DND-41 (cell line): ENCODE measurements around the gene ERG.

Source experiments
- ATAC-seq: fragments of 200-7000 bp; cut with Tn5 transposase; 3 replicates; pipeline ENCODE4 v1.9.1; 2021; ENCODE audit warnings: low read depth; ENCODE audit not compliant: insufficient read depth
- DNase-seq: peaks from one replicate; pipeline ENCODE4 v3.0.0-alpha.2; 2020
- H2AFZ ChIP-seq: 2 replicates; pipeline ENCODE4 v1.6.0; 2012; ENCODE audit warnings: low read depth, low read length
- H3K27ac ChIP-seq: 2 replicates; pipeline ENCODE4 v1.5.1; 2012; ENCODE audit warnings: low read length, inconsistent platforms
- H3K27me3 ChIP-seq: fragments of 200-600 bp; sonication (generic); 2 replicates; pipeline ENCODE4 v1.6.0; 2012; ENCODE audit warnings: low read length, mild to moderate bottlenecking, inconsistent platforms; ENCODE audit not compliant: insufficient read depth, poor library complexity
- H3K36me3 ChIP-seq: 2 replicates; pipeline ENCODE4 v1.5.1; 2012; ENCODE audit warnings: low read length, inconsistent platforms; ENCODE audit not compliant: insufficient read depth
- H3K4me1 ChIP-seq: 2 replicates; pipeline ENCODE4 v1.5.1; 2012; ENCODE audit warnings: mild to moderate bottlenecking, low read length; ENCODE audit not compliant: insufficient read depth
- H3K4me2 ChIP-seq: 2 replicates; pipeline ENCODE4 v1.6.0; 2012; ENCODE audit warnings: mild to moderate bottlenecking, moderate library complexity, low read length, inconsistent platforms; ENCODE audit not compliant: insufficient read depth
- H3K4me3 ChIP-seq, 2 experiments: fragments of 200-600 bp in 1 of 2; shearing (Covaris generic) in 1 of 2; 2 replicates each; pipeline ENCODE4 v1.5.1; 2012 to 2016; ENCODE audit warnings: inconsistent platforms in 2 of 2, low read length in 2 of 2, mild to moderate bottlenecking in 2 of 2, low read depth in 1 of 2, moderate library complexity in 1 of 2
- H3K79me2 ChIP-seq: 2 replicates; pipeline ENCODE4 v1.6.0; 2012; ENCODE audit warnings: low read length, inconsistent platforms; ENCODE audit not compliant: insufficient read depth
- H3K9ac ChIP-seq: 2 replicates; pipeline ENCODE4 v1.6.0; 2012; ENCODE audit warnings: low read depth, mild to moderate bottlenecking, inconsistent platforms, low read length, moderate library complexity
- H3K9me3 ChIP-seq: 2 replicates; pipeline ENCODE4 v1.5.1; 2012; ENCODE audit warnings: low read length, moderate library complexity, mild to moderate bottlenecking, inconsistent platforms; ENCODE audit not compliant: insufficient read depth, severe bottlenecking
- H4K20me1 ChIP-seq: 2 replicates; pipeline ENCODE4 v1.6.0; 2012; ENCODE audit warnings: low read length; ENCODE audit not compliant: insufficient read depth
- EZH2 ChIP-seq: IDR thresholded peaks from 3 replicates; pipeline ENCODE4 v1.6.1; 2012; ENCODE audit warnings: borderline replicate concordance, low read depth, mild to moderate bottlenecking, moderate library complexity, low read length, inconsistent platforms; ENCODE audit not compliant: severe bottlenecking
- TF ChIP-seq, protein P1 (sequence below): IDR thresholded peaks from 2 replicates; pipeline ENCODE4 v1.5.1; 2012; ENCODE audit warnings: borderline replicate concordance, low read length, moderate library complexity, mild to moderate bottlenecking; ENCODE audit not compliant: poor library complexity, severe bottlenecking; ENCODE audit errors: extremely low read depth

The ERG gene

DNA sequence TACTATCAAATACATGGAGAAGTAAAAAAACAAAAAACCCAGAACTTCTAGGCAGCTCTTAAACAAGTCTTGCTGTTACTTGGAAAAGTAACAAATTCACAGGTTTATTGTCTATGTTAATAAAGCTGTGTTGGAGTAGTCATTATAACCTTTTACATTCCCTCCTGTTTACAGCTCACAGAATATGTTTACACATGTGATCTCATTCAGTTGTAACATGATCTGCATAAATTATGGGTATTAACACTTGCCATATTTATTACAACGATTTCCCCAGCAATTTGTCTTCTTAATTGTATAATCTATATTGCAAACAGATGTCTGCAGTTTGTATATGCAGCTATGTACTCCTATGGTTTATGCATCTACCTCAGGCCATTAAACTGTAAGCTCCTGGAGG, 28.6 kb downstream of the ERG start:
- Histone ChIP-seq H3K36me3 (no peaks in the 10 kb centered on the region), H3K4me3 (no peak overlapping the region), H2AFZ (no peak overlapping the region), H3K27ac (no peak overlapping the region), H3K27me3 (peaks cover 21% of the 10 kb centered on the region), H3K79me2 (no peaks in the 10 kb centered on the region), H3K9me3 (no peaks in the 10 kb centered on the region), H3K4me2 (no peak overlapping the region), H4K20me1 (no peaks in the 10 kb centered on the region), H3K9ac (no peak overlapping the region), H3K4me1 (no peaks in the 10 kb centered on the region)
- ATAC-seq = no peak
- DNase-seq = no peak
- TF ChIP-seq EZH2 = no peak
- TF ChIP-seq, protein P1, sequence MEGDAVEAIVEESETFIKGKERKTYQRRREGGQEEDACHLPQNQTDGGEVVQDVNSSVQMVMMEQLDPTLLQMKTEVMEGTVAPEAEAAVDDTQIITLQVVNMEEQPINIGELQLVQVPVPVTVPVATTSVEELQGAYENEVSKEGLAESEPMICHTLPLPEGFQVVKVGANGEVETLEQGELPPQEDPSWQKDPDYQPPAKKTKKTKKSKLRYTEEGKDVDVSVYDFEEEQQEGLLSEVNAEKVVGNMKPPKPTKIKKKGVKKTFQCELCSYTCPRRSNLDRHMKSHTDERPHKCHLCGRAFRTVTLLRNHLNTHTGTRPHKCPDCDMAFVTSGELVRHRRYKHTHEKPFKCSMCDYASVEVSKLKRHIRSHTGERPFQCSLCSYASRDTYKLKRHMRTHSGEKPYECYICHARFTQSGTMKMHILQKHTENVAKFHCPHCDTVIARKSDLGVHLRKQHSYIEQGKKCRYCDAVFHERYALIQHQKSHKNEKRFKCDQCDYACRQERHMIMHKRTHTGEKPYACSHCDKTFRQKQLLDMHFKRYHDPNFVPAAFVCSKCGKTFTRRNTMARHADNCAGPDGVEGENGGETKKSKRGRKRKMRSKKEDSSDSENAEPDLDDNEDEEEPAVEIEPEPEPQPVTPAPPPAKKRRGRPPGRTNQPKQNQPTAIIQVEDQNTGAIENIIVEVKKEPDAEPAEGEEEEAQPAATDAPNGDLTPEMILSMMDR = no peak

DNA sequence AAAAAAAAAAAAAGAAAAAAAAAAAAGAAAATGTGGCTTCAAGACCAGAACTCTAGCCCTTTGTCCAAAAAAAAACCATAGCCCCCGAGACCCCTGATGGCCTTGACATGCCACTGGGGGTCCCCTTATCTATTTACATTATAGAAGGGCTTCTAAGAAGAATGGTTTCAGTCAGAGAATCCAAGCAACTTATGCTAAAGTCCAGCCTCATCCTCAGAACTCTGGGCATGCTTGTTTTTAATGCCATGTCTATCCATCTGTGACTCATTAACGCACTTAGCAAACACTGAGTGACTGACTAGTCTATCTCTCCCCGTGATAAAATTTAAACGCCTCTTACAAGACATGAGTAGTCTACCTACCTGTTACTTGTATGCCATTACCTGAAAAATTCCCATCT, 29.3 kb downstream of the ERG start:
- H3K4me2 ChIP-seq = no peak overlapping the region
- peaks cover 21% of the 10 kb centered on the region for H3K27me3 ChIP-seq
- TF ChIP-seq, protein P1 = no peak
- TF ChIP-seq EZH2 = no peak
- DNase-seq (no peak), ATAC-seq (no peak)
- no peak overlapping the region for H3K4me3 ChIP-seq
- H3K9ac ChIP-seq = no peak overlapping the region
- H4K20me1 ChIP-seq = no peaks in the 10 kb centered on the region
- no peak overlapping the region for H3K27ac ChIP-seq
- H2AFZ ChIP-seq = no peak overlapping the region
- no peaks in the 10 kb centered on the region for H3K36me3 ChIP-seq
- no peaks in the 10 kb centered on the region for H3K4me1 ChIP-seq
- no peaks in the 10 kb centered on the region for H3K9me3 ChIP-seq
- H3K79me2 ChIP-seq = no peaks in the 10 kb centered on the region

DNA sequence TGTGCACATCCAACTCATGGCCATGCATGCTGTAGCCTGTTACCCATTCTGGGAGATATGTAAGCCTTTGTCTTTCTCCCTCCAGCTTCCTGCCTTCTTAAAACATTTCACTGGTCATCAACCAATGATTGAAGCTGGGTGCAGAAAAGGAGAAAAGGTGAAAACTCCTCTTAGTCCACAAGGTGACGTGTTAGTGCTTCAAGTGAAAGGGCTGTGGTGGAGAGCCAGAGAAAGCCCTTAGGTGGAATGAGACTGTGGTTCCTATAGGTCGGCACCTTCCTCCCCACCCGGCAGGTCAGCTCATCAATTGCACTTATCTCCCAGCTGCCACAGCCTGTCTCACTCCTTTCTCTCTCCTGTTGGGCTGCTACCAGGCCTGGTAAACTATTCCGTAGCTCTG, 30.4 kb downstream of the ERG start:
- H3K4me3 ChIP-seq = no peak overlapping the region
- no peak overlapping the region for H3K4me2 ChIP-seq
- no peak overlapping the region for H3K9ac ChIP-seq
- peaks cover 20% of the 10 kb centered on the region for H3K27me3 ChIP-seq
- no peaks in the 10 kb centered on the region for H3K79me2 ChIP-seq
- DNase-seq (no peak), ATAC-seq (no peak)
- no peaks in the 10 kb centered on the region for H4K20me1 ChIP-seq
- H3K4me1 ChIP-seq = no peaks in the 10 kb centered on the region
- H3K9me3 ChIP-seq = no peaks in the 10 kb centered on the region
- H3K27ac ChIP-seq = no peak overlapping the region
- no peaks in the 10 kb centered on the region for H3K36me3 ChIP-seq
- no peak for TF ChIP-seq EZH2
- TF ChIP-seq, protein P1 = no peak
- H2AFZ ChIP-seq = no peak overlapping the region

DNA sequence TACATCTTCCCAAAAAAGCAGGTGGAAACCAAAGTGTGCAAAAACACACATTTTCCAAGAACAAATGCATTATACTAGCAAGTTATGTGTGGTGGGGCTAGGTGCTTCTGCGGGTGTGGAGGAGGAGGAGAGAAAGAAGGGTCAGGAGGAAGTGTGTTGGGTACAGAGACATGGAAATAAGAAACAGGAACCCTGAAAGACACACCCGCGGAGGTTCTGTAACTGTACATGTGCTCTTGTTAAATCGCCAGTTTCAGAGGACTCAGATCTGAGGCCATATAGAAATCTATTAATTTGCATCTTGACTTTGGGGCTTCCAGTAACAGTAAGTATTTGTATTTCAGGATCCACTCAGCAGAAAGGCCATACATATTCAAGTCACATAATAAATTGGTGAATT, 30.9 kb downstream of the ERG start:
- Histone ChIP-seq H3K27ac (no peak overlapping the region), H2AFZ (no peak overlapping the region), H3K4me1 (no peaks in the 10 kb centered on the region), H3K4me2 (no peak overlapping the region), H3K36me3 (no peaks in the 10 kb centered on the region), H3K4me3 (no peak overlapping the region), H3K79me2 (no peaks in the 10 kb centered on the region), H3K9ac (no peak overlapping the region), H3K9me3 (no peaks in the 10 kb centered on the region), H3K27me3 (peaks cover 15% of the 10 kb centered on the region), H4K20me1 (no peaks in the 10 kb centered on the region)
- ATAC-seq (no peak), DNase-seq (no peak)
- TF ChIP-seq, protein P1 = no peak
- TF ChIP-seq EZH2 = no peak
